Upper lobe of right lung (tissue), 1 donor: Measurements from ENCODE around the gene EYA2. TPM values are rescaled to one million over a fixed set of nuclear protein-coding genes. Genes with fewer than 3 reads are reported as not detected.

ENCODE experiments used
- ATAC-seq: fragments of 200-7000 bp; cut with Tn5 transposase; one replicate; pipeline ENCODE4 v1.9.1; 2020; ENCODE audit warnings: mild to moderate bottlenecking, moderate library complexity
- DNase-seq: peaks from one replicate; pipeline ENCODE4 v3.0.0-alpha.2; 2020
- H3K27ac ChIP-seq: fragments of 200-600 bp; one replicate; pipeline ENCODE4 v1.8.0; 2022
- H3K27me3 ChIP-seq: fragments of 200-600 bp; one replicate; pipeline ENCODE4 v1.8.0; 2022; ENCODE audit warnings: mild to moderate bottlenecking
- H3K36me3 ChIP-seq: fragments of 200-600 bp; one replicate; pipeline ENCODE4 v1.8.0; 2022
- H3K4me1 ChIP-seq: fragments of 200-600 bp; one replicate; pipeline ENCODE4 v1.8.0; 2022
- H3K4me3 ChIP-seq: fragments of 200-600 bp; one replicate; pipeline ENCODE4 v1.8.0; 2022; ENCODE audit warnings: mild to moderate bottlenecking
- H3K9me3 ChIP-seq: fragments of 200-600 bp; one replicate; pipeline ENCODE4 v1.8.0; 2022
- CTCF ChIP-seq: fragments of 200-600 bp; IDR thresholded peaks from one replicate; pipeline ENCODE4 v1.8.0; 2022; ENCODE audit warnings: antibody characterized with exemption
- intact Hi-C: fragments of 100-400 bp; cut with DNase I; formaldehyde crosslinking; loops from one replicate; pipeline ENCODE4 v1.11.0; 2022
- total RNA-seq: library from RNA; stranded (reverse); fragmentation: NEBNext Ultra II Directional; extraction: Animal tissue kit (Norgen Biotek cat#: 25700); gene quantifications from one replicate; pipeline ENCODE4 v1.2.1, GENCODE V29; 2021
- donor health status: DM: no; HTN: yes; CAD: no; lungs with severe emphysema.

The EYA2 gene
- total RNA-seq, 1 donor from 2014 or later, result 1.8 TPM

GRCh38 chr20:46963196-46963529 is 68.5 kb downstream of the EYA2 start:
- H3K36me3 ChIP-seq, result no peaks in the 10 kb centered on the region
- H3K4me1 ChIP-seq, result no peaks in the 10 kb centered on the region
- H3K4me3 ChIP-seq, result no peak overlapping the region
- DNase-seq (no peak), ATAC-seq (no peak)
- intact Hi-C loops, result no loop called here
- H3K27ac ChIP-seq, result no peak overlapping the region
- H3K27me3 ChIP-seq, result no peaks in the 10 kb centered on the region
- H3K9me3 ChIP-seq, result no peaks in the 10 kb centered on the region
- TF ChIP-seq CTCF, result no peak

- DNase-seq (no peak), ATAC-seq (no peak)
- no peak overlapping the region for H3K27ac ChIP-seq
These were observed 69.3 kb downstream of the EYA2 start for GRCh38 chr20:46963758-46964617.

GRCh38 chr20:46964618-46965455 is 70.2 kb downstream of the EYA2 start:
- no peak for TF ChIP-seq CTCF
- DNase-seq (no peak), ATAC-seq (no peak)
- no peaks in the 10 kb centered on the region for H3K36me3 ChIP-seq
- no peaks in the 10 kb centered on the region for H3K27me3 ChIP-seq
- H3K4me1 ChIP-seq, result no peaks in the 10 kb centered on the region
- no peaks in the 10 kb centered on the region for H3K9me3 ChIP-seq
- H3K27ac ChIP-seq, result no peak overlapping the region
- intact Hi-C loops, result no loop called here
- H3K4me3 ChIP-seq, result no peak overlapping the region

More at GRCh38 chr20:46963758-46964617, 69.3 kb downstream of the EYA2 start:
- Histone ChIP-seq H3K36me3 (no peaks in the 10 kb centered on the region), H3K4me3 (no peak overlapping the region), H3K4me1 (no peaks in the 10 kb centered on the region), H3K9me3 (no peaks in the 10 kb centered on the region), H3K27me3 (no peaks in the 10 kb centered on the region)
- intact Hi-C loops, result no loop called here
- no peak for TF ChIP-seq CTCF

- H3K36me3 ChIP-seq, result no peaks in the 10 kb centered on the region
- H3K9me3 ChIP-seq, result no peaks in the 10 kb centered on the region
- TF ChIP-seq CTCF, result no peak
- no peaks in the 10 kb centered on the region for H3K4me1 ChIP-seq
- no peaks in the 10 kb centered on the region for H3K27me3 ChIP-seq
- H3K4me3 ChIP-seq, result no peak overlapping the region
- intact Hi-C loops, result no loop called here
- H3K27ac ChIP-seq, result no peak overlapping the region
- DNase-seq (peak; percentile 69), ATAC-seq (peak; percentile 50)
These were observed 70.8 kb downstream of the EYA2 start for GRCh38 chr20:46965477-46965876.

GRCh38 chr20:46967646-46968045 is 73.0 kb downstream of the EYA2 start:
- Histone ChIP-seq H3K27me3 (peaks cover 7% of the 10 kb centered on the region), H3K27ac (no peak overlapping the region), H3K4me1 (no peaks in the 10 kb centered on the region), H3K9me3 (no peaks in the 10 kb centered on the region), H3K36me3 (no peaks in the 10 kb centered on the region), H3K4me3 (no peak overlapping the region)
- ATAC-seq (no peak), DNase-seq (no peak)
- intact Hi-C loops, result no loop called here
- no peak for TF ChIP-seq CTCF
